A549 (cell line): ENCODE data around the gene EMC8. TPM values are rescaled to one million over a fixed set of nuclear protein-coding genes. Genes with fewer than 3 reads are reported as not detected.

ENCODE experiments used
- ATAC-seq, 2 experiments: fragments of 200-7000 bp in 1 of 2; fragments of >200 bp in 1 of 2; cut with Nextera tagmentation in 1 of 2; cut with Tn5 transposase in 1 of 2; 3 replicates each; pipeline versions ENCODE4 v1.8.0 to v1.9.1; 2018 to 2020; ENCODE audit warnings: mild to moderate bottlenecking in 1 of 2, moderate library complexity in 1 of 2
- CTCF ChIA-PET: fragments of 300-600 bp; sonication (Branson Sonifier 250); formaldehyde crosslinking; extraction: SDS; loops from one replicate; lab custom pipeline; 2021; ENCODE audit warnings: antibody characterized with exemption, inconsistent platforms; lab: Yijun Ruan, JAX
- POLR2A ChIA-PET: fragments of 350-600 bp; formaldehyde crosslinking; extraction: SDS; loops from one replicate; lab custom pipeline; 2021; ENCODE audit warnings: antibody characterized with exemption, inconsistent platforms; lab: Yijun Ruan, JAX
- DNase-seq, 2 experiments: peaks; one replicate each; pipeline versions ENCODE4 v3.0.0 to v3.0.0-alpha.2; 2011 to 2016; ENCODE audit warnings: low read depth in 1 of 2, low spot score in 1 of 2
- FAIRE-seq: peaks from 2 replicates; lab custom pipeline; 2011; peaks lifted over from hg19 to GRCh38; lab: Jason Lieb, UNC
- H3K27ac ChIP-seq, 2 experiments: fragments of >200 bp; sonication (Bioruptor Twin); formaldehyde crosslinking; 3 replicates each; pipeline ENCODE4 v1.5.1; 2016 to 2017
- H3K4me1 ChIP-seq: fragments of >200 bp; sonication (Bioruptor Twin); formaldehyde crosslinking; 3 replicates; pipeline ENCODE4 v1.6.1; 2016
- H3K4me2 ChIP-seq: fragments of >200 bp; sonication (Bioruptor Twin); formaldehyde crosslinking; 3 replicates; pipeline ENCODE4 v1.6.1; 2016
- H3K4me3 ChIP-seq: fragments of >200 bp; sonication (Bioruptor Twin); formaldehyde crosslinking; 3 replicates; pipeline ENCODE4 v1.5.1; 2016
- H3K9me3 ChIP-seq: fragments of >200 bp; sonication (Bioruptor Twin); formaldehyde crosslinking; 3 replicates; pipeline ENCODE4 v1.6.1; 2016
- CBX2 ChIP-seq: fragments of 200-600 bp; sonication (generic); IDR thresholded peaks from 2 replicates; pipeline ENCODE4 v1.6.1; 2016; ENCODE audit warnings: low read depth, mild to moderate bottlenecking, borderline replicate concordance
- CHD4 ChIP-seq: fragments of 200-600 bp; sonication (generic); IDR thresholded peaks from 2 replicates; pipeline ENCODE4 v1.6.1; 2016; ENCODE audit warnings: antibody characterized with exemption, mild to moderate bottlenecking, borderline replicate concordance
- CTCF ChIP-seq: fragments of >200 bp; sonication (Bioruptor Twin); formaldehyde crosslinking; IDR thresholded peaks from 3 replicates; pipeline ENCODE4 v1.5.1; 2016
- EHF ChIP-seq: fragments of 250-450 bp; sonication (Bioruptor Pico); IDR thresholded peaks from 2 replicates; pipeline ENCODE4 v1.5.0; 2020; ENCODE audit warnings: mild to moderate bottlenecking
- EHMT2 ChIP-seq: fragments of 200-600 bp; sonication (generic); IDR thresholded peaks from 2 replicates; pipeline ENCODE4 v1.6.1; 2016; ENCODE audit warnings: antibody characterized with exemption, low read depth, mild to moderate bottlenecking, moderate library complexity
- FOSB ChIP-seq: fragments of 250-450 bp; sonication (Bioruptor Pico); IDR thresholded peaks from 2 replicates; pipeline ENCODE4 v1.5.0; 2020; ENCODE audit warnings: mild to moderate bottlenecking, moderate library complexity
- FOSL2 ChIP-seq, 2 experiments: fragments of 450-650 bp in 1 of 2; fragments of >200 bp in 1 of 2; sonication (Bioruptor Twin) in 1 of 2; formaldehyde crosslinking; IDR thresholded peaks; 2 replicates each; pipeline versions ENCODE4 v1.5.0 to v1.6.1; 2016 to 2020; ENCODE audit warnings: mild to moderate bottlenecking in 1 of 2, moderate library complexity in 1 of 2
- FOXS1 ChIP-seq: fragments of 250-450 bp; sonication (Bioruptor Pico); IDR thresholded peaks from 2 replicates; pipeline ENCODE4 v1.5.0; 2020; ENCODE audit warnings: mild to moderate bottlenecking, moderate library complexity
- HDAC2 ChIP-seq: fragments of 200-600 bp; sonication (generic); IDR thresholded peaks from 2 replicates; pipeline ENCODE4 v1.6.1; 2016
- HES2 ChIP-seq: fragments of >200 bp; sonication (Bioruptor Twin); formaldehyde crosslinking; IDR thresholded peaks from 2 replicates; pipeline ENCODE4 v1.6.1; 2016
- HEYL ChIP-seq: fragments of 250-450 bp; sonication (Bioruptor Pico); IDR thresholded peaks from 2 replicates; pipeline ENCODE4 v1.8.0; 2021; ENCODE audit warnings: mild to moderate bottlenecking, moderate library complexity
- HMGXB4 ChIP-seq: fragments of 250-450 bp; sonication (Bioruptor Pico); IDR thresholded peaks from 2 replicates; pipeline ENCODE4 v1.5.0; 2021; ENCODE audit warnings: mild to moderate bottlenecking, moderate library complexity, borderline replicate concordance
- HOXA7 ChIP-seq: fragments of 250-450 bp; sonication (Bioruptor Pico); IDR thresholded peaks from 2 replicates; pipeline ENCODE4 v1.5.0; 2020; ENCODE audit warnings: mild to moderate bottlenecking, moderate library complexity
- HOXB13 ChIP-seq: fragments of 250-450 bp; sonication (Bioruptor Pico); IDR thresholded peaks from 2 replicates; pipeline ENCODE4 v1.5.0; 2020; ENCODE audit warnings: low read depth, mild to moderate bottlenecking, moderate library complexity
- HOXB5 ChIP-seq: fragments of 250-450 bp; sonication (Bioruptor Pico); IDR thresholded peaks from 2 replicates; pipeline ENCODE4 v1.5.0; 2020; ENCODE audit warnings: mild to moderate bottlenecking, moderate library complexity
- JUN ChIP-seq, 2 experiments: fragments of >200 bp; sonication (Bioruptor Twin); formaldehyde crosslinking; IDR thresholded peaks; 2 replicates in 1 of 2; 3 replicates in 1 of 2; pipeline ENCODE4 v1.6.1; 2016 to 2017
- KDM1A ChIP-seq: fragments of 200-600 bp; sonication (generic); IDR thresholded peaks from 2 replicates; pipeline ENCODE4 v1.6.1; 2016; ENCODE audit warnings: low read depth, mild to moderate bottlenecking
- KDM5A ChIP-seq: fragments of 200-600 bp; sonication (generic); IDR thresholded peaks from 2 replicates; pipeline ENCODE4 v1.6.1; 2016; ENCODE audit warnings: antibody characterized with exemption, mild to moderate bottlenecking
- MAX ChIP-seq: IDR thresholded peaks from 2 replicates; pipeline ENCODE4 v1.6.1; 2012
- MAZ ChIP-seq: fragments of 150-350 bp; IDR thresholded peaks from 2 replicates; pipeline ENCODE4 v1.6.1; 2014; ENCODE audit warnings: antibody characterized with exemption, low read depth, low read length, borderline replicate concordance
- NPAS2 ChIP-seq: fragments of 250-450 bp; sonication (Bioruptor Pico); IDR thresholded peaks from 2 replicates; pipeline ENCODE4 v1.8.0; 2022; ENCODE audit warnings: mild to moderate bottlenecking, moderate library complexity, borderline replicate concordance
- PBX3 ChIP-seq: IDR thresholded peaks from 2 replicates; pipeline ENCODE4 v1.6.1; 2012
- POLR2A ChIP-seq: IDR thresholded peaks from 2 replicates; pipeline ENCODE4 v1.6.1; 2012; ENCODE audit warnings: mild to moderate bottlenecking, low read length
- SREBF2 ChIP-seq: fragments of 450-650 bp; IDR thresholded peaks from 2 replicates; pipeline ENCODE4 v1.6.1; 2014; ENCODE audit warnings: mild to moderate bottlenecking, moderate library complexity
- ZFP36 ChIP-seq: fragments of 450-650 bp; IDR thresholded peaks from 2 replicates; pipeline ENCODE4 v1.6.1; 2014; ENCODE audit warnings: borderline replicate concordance; ENCODE audit not compliant: partially characterized antibody
- WGBS: methylation state at CpG from one replicate; pipeline ENCODE4 v1.1.6; 2017; ENCODE audit errors: missing lambda C conversion rate; 5-methylcytosine and 5-hydroxymethylcytosine counted together
- polyA plus RNA-seq, 4 experiments: library from polyadenylated mRNA; depleted of rRNA in 3 of 4; stranded (reverse); fragments of >200 nt; fragmentation: RNase III in 1 of 4; extraction: RNeasy Plus Mini Kit Qiagen cat#74134 plus additional on column Dnase treatment in 1 of 4; gene quantifications; 2 replicates in 3 of 4; 3 replicates in 1 of 4; pipeline ENCODE4 v1.2.3, GENCODE V29; 2011 to 2017

The EMC8 gene
- polyA plus RNA-seq, 2 of the 4 experiments (the other 2 are of a cell fraction), result 43.0 to 53.2 TPM

GRCh38 chr16:85830821-85831220, 31.5 kb upstream of the EMC8 start:
- H3K4me2 ChIP-seq, result no peak overlapping the region
- 15% methylated on average over 9 of the region's 9 CpGs for whole genome bisulfite sequencing
- 0 out of 3 replicates have a peak, but pooled peaks cover 3% of the 10 kb centered on the region for H3K9me3 ChIP-seq
- DNase-seq (no peak), FAIRE-seq (no peak), ATAC-seq (no peak)
- no peak overlapping the region for H3K27ac ChIP-seq
- ChIA-PET POLR2A (no interaction called here), CTCF (interaction anchor here (0.6 to 14.3 kb wide), 4 partner anchors 10 to 687 kb away, joined by 3 to 126 read pairs (median 6); no protein-coding TSS in a partner anchor)
- no peaks in the 10 kb centered on the region for H3K4me1 ChIP-seq
- TF ChIP-seq EHF (CRISPR knock-in tag) (no peak), SREBF2 (no peak), MAZ (no peak), CHD4 (no peak), ZFP36 (no peak), NPAS2 (CRISPR knock-in tag) (no peak), FOXS1 (no peak), HEYL (no peak), HDAC2 (no peak), POLR2A (no peak)
- H3K4me3 ChIP-seq, result no peak overlapping the region

GRCh38 chr16:85829751-85830445, 30.6 kb upstream of the EMC8 start:
- ChIA-PET POLR2A (no interaction called here), CTCF (interaction anchor here (0.6 to 14.3 kb wide), 4 partner anchors 9 to 700 kb away, joined by 3 to 126 read pairs (median 6); no protein-coding TSS in a partner anchor)
- Histone ChIP-seq H3K4me2 (no peak overlapping the region), H3K4me1 (no peaks in the 10 kb centered on the region), H3K9me3 (0 out of 3 replicates have a peak, but pooled peaks cover 3% of the 10 kb centered on the region), H3K27ac (no peak overlapping the region), H3K4me3 (no peak overlapping the region)
- FAIRE-seq, result no peak
- 50% methylated on average over 24 of the region's 24 CpGs for WGBS
- no peak for DNase-seq
- no peak for ATAC-seq
- TF ChIP-seq EHMT2 (no peak), KDM5A (no peak), HOXA7 (CRISPR knock-in tag) (no peak), KDM1A (no peak), HES2 (no peak), CBX2 (no peak), FOXS1 (no peak), HOXB13 (no peak), FOSL2 (IDR thresholded peaks at IDR 0.05) (no peak), FOSL2 (CRISPR knock-in tag; IDR thresholded peaks at IDR 0.05) (no peak), JUN (IDR thresholded peaks at IDR 0.05) (no peak), PBX3 (no peak), FOSB (CRISPR knock-in tag) (no peak), HMGXB4 (CRISPR knock-in tag) (no peak), HOXB5 (CRISPR knock-in tag) (no peak), CTCF (no peak), HEYL (no peak), MAX (no peak)
